ENCODE data around the gene AKT1. TPM values are rescaled to one million over a fixed set of nuclear protein-coding genes. Genes with fewer than 3 reads are reported as not detected.

Gene AKT1
- total RNA-seq, 1 donor from 2014 or later, result 147 TPM

GRCh38 chr14:104745431-104745830, 50.1 kb downstream of the AKT1 start:
- no peak for TF ChIP-seq CTCF (IDR thresholded peaks at IDR 0.05; ENCODE audit: unreplicated experiment)
- no peak overlapping the region for H3K4me3 Mint-ChIP-seq (ENCODE audit: low read depth)
- peaks cover 1% of the 10 kb centered on the region for H3K4me1 Mint-ChIP-seq (ENCODE audit: low read depth)

GRCh38 chr14:104744484-104744883, 51.1 kb downstream of the AKT1 start:
- TF ChIP-seq CTCF (IDR thresholded peaks at IDR 0.05; ENCODE audit: unreplicated experiment), result no peak
- H3K9me3 Mint-ChIP-seq (ENCODE audit: low read depth), result no peaks in the 10 kb centered on the region
- no peaks in the 10 kb centered on the region for H3K27me3 Mint-ChIP-seq
- no peak overlapping the region for H3K4me3 Mint-ChIP-seq (ENCODE audit: low read depth)
- DNase-seq (ENCODE audit: low spot score, unreplicated experiment), result no peak
- H3K27ac Mint-ChIP-seq, result no peak overlapping the region
- H3K36me3 Mint-ChIP-seq (ENCODE audit: insufficient read depth), result peaks cover 1% of the 10 kb centered on the region
- peaks cover 1% of the 10 kb centered on the region for H3K4me1 Mint-ChIP-seq (ENCODE audit: low read depth)

More at GRCh38 chr14:104745431-104745830, 50.1 kb downstream of the AKT1 start:
- no peak for DNase-seq (ENCODE audit: low spot score, unreplicated experiment)
- Mint-ChIP-seq H3K9me3 (ENCODE audit: low read depth) (no peaks in the 10 kb centered on the region), H3K27ac (no peak overlapping the region), H3K27me3 (no peaks in the 10 kb centered on the region), H3K36me3 (ENCODE audit: insufficient read depth) (no peaks in the 10 kb centered on the region)

GRCh38 chr14:104743461-104744380, 51.8 kb downstream of the AKT1 start:
- no peak for DNase-seq (ENCODE audit: low spot score, unreplicated experiment)
- H3K27me3 Mint-ChIP-seq, result no peaks in the 10 kb centered on the region
- TF ChIP-seq CTCF (IDR thresholded peaks at IDR 0.05; ENCODE audit: unreplicated experiment), result no peak
- no peaks in the 10 kb centered on the region for H3K9me3 Mint-ChIP-seq (ENCODE audit: low read depth)
- H3K4me3 Mint-ChIP-seq (ENCODE audit: low read depth), result no peak overlapping the region
- H3K27ac Mint-ChIP-seq, result no peak overlapping the region
- H3K36me3 Mint-ChIP-seq (ENCODE audit: insufficient read depth), result peaks cover 1% of the 10 kb centered on the region
- H3K4me1 Mint-ChIP-seq (ENCODE audit: low read depth), result no peaks in the 10 kb centered on the region

- H3K4me3 Mint-ChIP-seq (ENCODE audit: low read depth), result no peak overlapping the region
- H3K9me3 Mint-ChIP-seq (ENCODE audit: low read depth), result no peaks in the 10 kb centered on the region
- DNase-seq (ENCODE audit: low spot score, unreplicated experiment), result no peak
- H3K27me3 Mint-ChIP-seq, result no peaks in the 10 kb centered on the region
- no peak overlapping the region for H3K27ac Mint-ChIP-seq
- TF ChIP-seq CTCF (IDR thresholded peaks at IDR 0.05; ENCODE audit: unreplicated experiment), result no peak
- peaks cover 1% of the 10 kb centered on the region for H3K36me3 Mint-ChIP-seq (ENCODE audit: insufficient read depth)
- H3K4me1 Mint-ChIP-seq (ENCODE audit: low read depth), result no peaks in the 10 kb centered on the region
These were observed 52.7 kb downstream of the AKT1 start for GRCh38 chr14:104742586-104743455.

- Mint-ChIP-seq H3K27me3 (no peaks in the 10 kb centered on the region), H3K4me1 (ENCODE audit: low read depth) (no peaks in the 10 kb centered on the region), H3K4me3 (ENCODE audit: low read depth) (no peak overlapping the region), H3K27ac (no peak overlapping the region), H3K36me3 (ENCODE audit: insufficient read depth) (peaks cover 1% of the 10 kb centered on the region), H3K9me3 (ENCODE audit: low read depth) (no peaks in the 10 kb centered on the region)
- no peak for DNase-seq (ENCODE audit: low spot score, unreplicated experiment)
- no peak for TF ChIP-seq CTCF (IDR thresholded peaks at IDR 0.05; ENCODE audit: unreplicated experiment)
These were observed 53.7 kb downstream of the AKT1 start for GRCh38 chr14:104741803-104742251.
